A549 treated with RU486 at 1 μM for 4 hours (cell line): ENCODE data around the gene RUNX1. TPM values are rescaled to one million over a fixed set of nuclear protein-coding genes. Genes with fewer than 3 reads are reported as not detected.

Source experiments
- total RNA-seq: library from RNA; stranded (reverse); fragments of 200-300 nt; extraction: Qiagen RNA extraction; gene quantifications from 5 replicates; pipeline ENCODE4 v1.2.3, GENCODE V29; 2022; ENCODE audit warnings: low read depth

The RUNX1 gene
- total RNA-seq = 7.3 to 13.0 TPM (median 10.7 TPM) in 5 replicates

DNA sequence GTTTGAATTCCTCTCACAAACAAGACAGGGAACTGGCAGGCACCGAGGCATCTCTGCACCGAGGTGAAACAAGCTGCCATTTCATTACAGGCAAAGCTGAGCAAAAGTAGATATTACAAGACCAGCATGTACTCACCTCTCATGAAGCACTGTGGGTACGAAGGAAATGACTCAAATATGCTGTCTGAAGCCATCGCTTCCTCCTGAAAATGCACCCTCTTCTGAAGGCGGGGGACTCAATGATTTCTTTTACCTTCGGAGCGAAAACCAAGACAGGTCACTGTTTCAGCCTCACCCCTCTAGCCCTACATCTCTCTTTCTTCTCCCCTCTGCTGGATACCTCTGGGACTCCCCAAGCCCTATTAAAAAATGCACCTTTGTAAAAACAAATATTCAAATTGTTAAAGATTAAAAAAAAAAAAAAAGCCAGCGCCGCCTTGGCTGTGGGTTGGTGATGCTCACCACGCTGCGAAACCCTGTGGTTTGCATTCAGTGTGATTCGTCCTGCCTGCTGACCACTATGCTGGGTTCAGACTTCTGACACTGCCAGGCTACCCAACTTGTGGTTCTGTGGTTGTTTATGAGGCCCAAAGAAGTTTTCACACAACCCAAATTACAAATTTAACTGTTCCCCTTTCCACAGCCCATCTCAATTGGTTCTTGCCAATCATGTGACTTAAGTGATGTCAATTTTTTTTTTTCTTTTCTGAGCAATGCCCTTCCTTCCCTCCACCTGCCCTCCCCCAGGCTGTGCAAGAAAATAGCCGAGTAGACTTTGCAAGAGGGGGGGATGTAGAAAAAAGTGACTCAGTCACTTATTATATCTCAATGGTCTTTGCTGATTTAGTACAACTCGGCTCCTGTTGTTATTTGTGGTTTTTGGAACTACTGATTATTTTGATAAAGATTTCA, at the start of gene RUNX1:
Gene RUNX1 (minus strand): TSS at position 597 of the 912 bp plus-strand sequence.

